Measurements from ENCODE around the gene SEL1L3. TPM values are rescaled to one million over a fixed set of nuclear protein-coding genes. Genes with fewer than 3 reads are reported as not detected.

Gene SEL1L3
- polyA plus RNA-seq, 1 of the 3 experiments (the other 2 are of a cell fraction): 2.2 TPM

- Histone ChIP-seq H3K79me2 (ENCODE audit: insufficient read depth) (no peaks in the 10 kb centered on the region), H3K9me2 (no peaks in the 10 kb centered on the region), H3K4me1 (ENCODE audit: control insufficient read depth in 1 of 2, insufficient read depth in 2 of 2, low read depth in 1 of 2, low read length in 1 of 2) (no peaks in the 10 kb centered on the region; a peak in 1 of 4 replicates), H2AFZ (ENCODE audit: low read depth) (no peak overlapping the region), H3K4me2 (no peak overlapping the region), H3K27me3 (ENCODE audit: insufficient read depth) (no peaks in the 10 kb centered on the region), H3K9me3 (no peaks in the 10 kb centered on the region), H3K9ac (no peak overlapping the region), H3K36me3 (replicated peaks in 1 of 2; ENCODE audit: control insufficient read depth in 1 of 2, insufficient read depth in 2 of 2, low read length in 1 of 2) (no peaks in the 10 kb centered on the region), H4K20me1 (ENCODE audit: insufficient read depth) (no peaks in the 10 kb centered on the region), H3F3A (replicated peaks; ENCODE audit: insufficient read depth) (no peaks in the 10 kb centered on the region), H3K27ac (ENCODE audit: low read depth in 2 of 2, low read length in 1 of 2) (no peak overlapping the region), H3K4me3 (ENCODE audit: low read depth in 2 of 2, low read length in 1 of 2) (no peak overlapping the region)
- TF ChIP-seq CHD2 (IDR thresholded peaks at IDR 0.05; ENCODE audit: low read length, partially characterized antibody): no peak
- TF ChIP-seq MXI1 (IDR thresholded peaks at IDR 0.05; ENCODE audit: low read depth, low read length): no peak
- no peak for TF ChIP-seq GABPA (IDR thresholded peaks at IDR 0.05; ENCODE audit: low read depth)
- TF ChIP-seq POLR2AphosphoS5 (IDR thresholded peaks at IDR 0.05; ENCODE audit: low read depth, low read length): no peak
- TF ChIP-seq USF2 (IDR thresholded peaks at IDR 0.05; ENCODE audit: borderline replicate concordance, low read depth, low read length): no peak
- TF ChIP-seq TCF12 (IDR thresholded peaks at IDR 0.05): no peak
- no peak for TF ChIP-seq ZBTB33 (IDR thresholded peaks at IDR 0.05; ENCODE audit: borderline replicate concordance, low read depth)
- TF ChIP-seq YY1 (IDR thresholded peaks at IDR 0.05; ENCODE audit: low read depth): no peak
- no peak for TF ChIP-seq GATA2 (CRISPR knock-in tag; IDR thresholded peaks at IDR 0.05)
- TF ChIP-seq EZH2phosphoT487 (IDR thresholded peaks at IDR 0.05; ENCODE audit: borderline replicate concordance, low read depth): no peak
- TF ChIP-seq NFIC (IDR thresholded peaks at IDR 0.05; ENCODE audit: borderline replicate concordance): no peak
- DNase-seq: no peak
- CTCF ChIA-PET: no interaction called here
- 86% methylated on average over 7 of the region's 7 CpGs for WGBS (ENCODE audit: low lambda C conversion rate)
- POLR2A ChIA-PET: no interaction called here
Measured at GRCh38 chr4:25873632-25874129, 10.9 kb upstream of the SEL1L3 start.

- H3K27ac ChIP-seq (ENCODE audit: low read depth in 2 of 2, low read length in 1 of 2): no peak overlapping the region
- WGBS (ENCODE audit: low lambda C conversion rate): 68% methylated on average over 10 of the region's 13 CpGs
- H3K4me1 ChIP-seq (ENCODE audit: control insufficient read depth in 1 of 2, insufficient read depth in 2 of 2, low read depth in 1 of 2, low read length in 1 of 2): no peaks in the 10 kb centered on the region
- H3K4me3 ChIP-seq (ENCODE audit: low read depth in 2 of 2, low read length in 1 of 2): no peak overlapping the region
- H3F3A ChIP-seq (replicated peaks; ENCODE audit: insufficient read depth): no peaks in the 10 kb centered on the region
- no peak overlapping the region for H3K9ac ChIP-seq
- ChIA-PET POLR2A (no interaction called here), CTCF (no interaction called here)
- H2AFZ ChIP-seq (ENCODE audit: low read depth): no peak overlapping the region
- no peaks in the 10 kb centered on the region for H3K9me3 ChIP-seq
- no peaks in the 10 kb centered on the region for H3K9me2 ChIP-seq
- DNase-seq: no peak
- H3K79me2 ChIP-seq (ENCODE audit: insufficient read depth): no peaks in the 10 kb centered on the region
- H3K36me3 ChIP-seq (replicated peaks in 1 of 2; ENCODE audit: control insufficient read depth in 1 of 2, insufficient read depth in 2 of 2, low read length in 1 of 2): no peaks in the 10 kb centered on the region
- H3K4me2 ChIP-seq: no peak overlapping the region
- H3K27me3 ChIP-seq (ENCODE audit: insufficient read depth): no peaks in the 10 kb centered on the region
- no peaks in the 10 kb centered on the region for H4K20me1 ChIP-seq (ENCODE audit: insufficient read depth)
- TF ChIP-seq RCOR1 (IDR thresholded peaks at IDR 0.05; ENCODE audit: low read length): no peak
- TF ChIP-seq YY1 (IDR thresholded peaks at IDR 0.05; ENCODE audit: low read depth): no peak
- TF ChIP-seq USF1 (IDR thresholded peaks at IDR 0.05; ENCODE audit: borderline replicate concordance, low read depth): no peak
- no peak for TF ChIP-seq IRF3 (IDR thresholded peaks at IDR 0.05; ENCODE audit: low read depth, low read length)
- no peak for TF ChIP-seq RAD21 (IDR thresholded peaks at IDR 0.05; ENCODE audit: low read length)
- TF ChIP-seq CTCF (IDR thresholded peaks at IDR 0.05): no peak
- no peak for TF ChIP-seq ZBTB33 (IDR thresholded peaks at IDR 0.05; ENCODE audit: borderline replicate concordance, low read depth)
- TF ChIP-seq TAF1 (IDR thresholded peaks at IDR 0.05; ENCODE audit: borderline replicate concordance, low read depth, low read length): no peak
- TF ChIP-seq TCF12 (IDR thresholded peaks at IDR 0.05): no peak
- no peak for TF ChIP-seq POLR2AphosphoS5 (IDR thresholded peaks at IDR 0.05; ENCODE audit: low read depth, low read length)
Measured at GRCh38 chr4:25872851-25873631, 10.3 kb upstream of the SEL1L3 start.
